GM12878 (cell line): Measurements from ENCODE around the gene SET. TPM values are rescaled to one million over a fixed set of nuclear protein-coding genes. Genes with fewer than 3 reads are reported as not detected.
A peak's percentile ranks its signal among the peaks of the same experiment; 100 is the strongest.

Experiments used
- ATAC-seq: fragments of 200-7000 bp; cut with Tn5 transposase; 3 replicates; pipeline ENCODE4 v1.9.1; 2020; ENCODE audit warnings: mild to moderate bottlenecking, moderate library complexity
- BruUV-seq: library from RNA; stranded (reverse); fragments of 400-500 nt; replicated peaks from 2 replicates; lab custom pipeline; 2021; lab: Mats Ljungman, UMichigan
- CTCF ChIA-PET: fragments of 300-600 bp; sonication (Branson Sonifier 250); formaldehyde crosslinking; extraction: SDS; loops from one replicate; lab custom pipeline; 2021; ENCODE audit warnings: inconsistent platforms; lab: Yijun Ruan, JAX
- POLR2A ChIA-PET: fragments of 350-600 bp; formaldehyde crosslinking; extraction: SDS; loops from one replicate; lab custom pipeline; 2021; ENCODE audit warnings: inconsistent platforms; lab: Charles Lee
- RAD21 ChIA-PET: fragments of 300-600 bp; sonication (Branson Sonifier 250); formaldehyde crosslinking; loops from one replicate; lab custom pipeline; 2023; ENCODE audit warnings: antibody characterized with exemption; ENCODE audit not compliant: unreplicated experiment; lab: Charles Lee
- SMC1A ChIA-PET: fragments of 300-600 bp; sonication (Branson Sonifier 250); formaldehyde crosslinking; loops from one replicate; lab custom pipeline; 2023; ENCODE audit not compliant: unreplicated experiment, uncharacterized antibody; lab: Charles Lee
- DNase-seq: peaks from one replicate; pipeline ENCODE4 v3.0.0-alpha.2; 2011; ENCODE audit warnings: low read depth, low spot score
- FAIRE-seq: peaks from 3 replicates; lab custom pipeline; 2011; peaks lifted over from hg19 to GRCh38; lab: Jason Lieb, UNC
- H2AFZ ChIP-seq: 2 replicates; pipeline ENCODE4 v1.6.0; 2011; ENCODE audit warnings: low read depth, low read length, control low read depth; ENCODE audit not compliant: control insufficient read depth
- H3K27ac ChIP-seq: 2 replicates; pipeline ENCODE4 v1.5.1; 2011; ENCODE audit warnings: control low read depth; ENCODE audit not compliant: control insufficient read depth, insufficient read depth
- H3K27me3 ChIP-seq, 2 experiments: replicated peaks in 1 of 2; 2 replicates each; pipeline versions ENCODE4 v1.6.0 to v1.6.1; 2011; ENCODE audit warnings: low read length in 1 of 2; ENCODE audit not compliant: control insufficient read depth in 2 of 2, insufficient read depth in 2 of 2
- H3K36me3 ChIP-seq, 2 experiments: 2 replicates each; pipeline ENCODE4 v1.5.1; 2011; ENCODE audit warnings: low read length in 1 of 2; ENCODE audit not compliant: control insufficient read depth in 2 of 2, insufficient read depth in 2 of 2
- H3K4me1 ChIP-seq: 2 replicates; pipeline ENCODE4 v1.6.1; 2011; ENCODE audit warnings: mild to moderate bottlenecking, low read length, moderate library complexity, mixed read lengths; ENCODE audit not compliant: control insufficient read depth, insufficient read depth
- H3K4me2 ChIP-seq: 2 replicates; pipeline ENCODE4 v1.6.0; 2011; ENCODE audit warnings: control low read depth; ENCODE audit not compliant: control insufficient read depth, insufficient read depth
- H3K4me3 ChIP-seq: fragments of 200-600 bp; sonication (generic); 2 replicates; pipeline ENCODE4 v1.5.1; 2016
- H3K79me2 ChIP-seq: 2 replicates; pipeline ENCODE4 v1.6.0; 2011; ENCODE audit warnings: low read length; ENCODE audit not compliant: control insufficient read depth, insufficient read depth
- H3K9ac ChIP-seq: 2 replicates; pipeline ENCODE4 v1.8.0; 2011; ENCODE audit warnings: low read length, control low read depth, mixed read lengths; ENCODE audit not compliant: control insufficient read depth, insufficient read depth
- H3K9me3 ChIP-seq: replicated peaks from 3 replicates; pipeline ENCODE4 v1.5.1; 2011; ENCODE audit warnings: mild to moderate bottlenecking, low read length; ENCODE audit not compliant: control insufficient read depth, insufficient read depth
- H4K20me1 ChIP-seq: 2 replicates; pipeline ENCODE4 v1.6.0; 2011; ENCODE audit not compliant: control insufficient read depth, insufficient read depth
- BCL11A ChIP-seq: IDR thresholded peaks from 2 replicates; pipeline ENCODE4 v1.6.1; 2011; ENCODE audit warnings: low read depth, low read length
- BMI1 ChIP-seq: fragments of 450-650 bp; IDR thresholded peaks from 2 replicates; pipeline ENCODE4 v1.6.1; 2016; ENCODE audit warnings: mild to moderate bottlenecking, moderate library complexity, borderline replicate concordance
- CBFB ChIP-seq: IDR thresholded peaks from 2 replicates; pipeline ENCODE4 v1.6.1; 2016; ENCODE audit warnings: antibody characterized with exemption, low read depth
- CBX3 ChIP-seq: fragments of 200-600 bp; sonication (generic); IDR thresholded peaks from 2 replicates; pipeline ENCODE4 v1.6.1; 2016; ENCODE audit warnings: low read depth, borderline replicate concordance
- CEBPB ChIP-seq, 2 experiments: fragments of 150-350 bp in 1 of 2; IDR thresholded peaks; 2 replicates each; pipeline ENCODE4 v1.6.1; 2012 to 2014; ENCODE audit warnings: low read depth in 2 of 2, low read length in 2 of 2, borderline replicate concordance in 1 of 2, inconsistent platforms in 1 of 2
- EED ChIP-seq: sonication (generic); IDR thresholded peaks from 2 replicates; pipeline ENCODE4 v1.6.1; 2016; ENCODE audit warnings: antibody characterized with exemption, low read depth
- EGR1 ChIP-seq, 2 experiments: IDR thresholded peaks; 1 replicate in 1 of 2; 2 replicates in 1 of 2; pipeline ENCODE4 v1.6.1; 2011 to 2012; ENCODE audit warnings: low read depth in 2 of 2, low read length in 2 of 2, borderline replicate concordance in 1 of 2, mild to moderate bottlenecking in 1 of 2, moderate library complexity in 1 of 2
- ESRRA ChIP-seq: IDR thresholded peaks from 2 replicates; pipeline ENCODE4 v1.6.1; 2012; ENCODE audit warnings: mild to moderate bottlenecking, low read length, improper control_type of control experiment
- GABPA ChIP-seq: IDR thresholded peaks from 2 replicates; pipeline ENCODE4 v1.6.1; 2014; ENCODE audit warnings: antibody characterized with exemption, low read depth, mild to moderate bottlenecking, inconsistent platforms
- HDAC2 ChIP-seq: fragments of 200-600 bp; sonication (generic); IDR thresholded peaks from 2 replicates; pipeline ENCODE4 v1.6.1; 2017
- HSF1 ChIP-seq: fragments of 150-350 bp; IDR thresholded peaks from 2 replicates; pipeline ENCODE4 v1.6.1; 2014; ENCODE audit warnings: mild to moderate bottlenecking, low read depth, low read length
- NR2F1 ChIP-seq: fragments of 450-650 bp; conservative IDR thresholded peaks from 2 replicates; pipeline ENCODE4 v1.6.1; 2017; ENCODE audit warnings: mild to moderate bottlenecking
- PKNOX1 ChIP-seq: fragments of 450-650 bp; IDR thresholded peaks from 2 replicates; pipeline ENCODE4 v1.6.1; 2016; ENCODE audit warnings: mild to moderate bottlenecking
- POLR2AphosphoS5 ChIP-seq: IDR thresholded peaks from 2 replicates; pipeline ENCODE4 v1.6.1; 2011; ENCODE audit warnings: mild to moderate bottlenecking, low read length, inconsistent platforms
- RBBP5 ChIP-seq: fragments of 200-600 bp; sonication (generic); conservative IDR thresholded peaks from 2 replicates; pipeline ENCODE4 v1.6.1; 2016
- RELA ChIP-seq: fragments of 450-650 bp; IDR thresholded peaks from 2 replicates; pipeline ENCODE4 v1.8.0; 2014; ENCODE audit warnings: borderline replicate concordance; ENCODE audit not compliant: partially characterized antibody
- SMAD1 ChIP-seq: fragments of 450-650 bp; IDR thresholded peaks from 2 replicates; pipeline ENCODE4 v1.6.1; 2018; ENCODE audit warnings: mild to moderate bottlenecking, low read depth; ENCODE audit not compliant: partially characterized antibody
- SP1 ChIP-seq: IDR thresholded peaks from one replicate; pipeline ENCODE4 v1.6.1; 2011; ENCODE audit warnings: low read depth, low read length
- ZBTB11 ChIP-seq: fragments of 450-650 bp; formaldehyde crosslinking; IDR thresholded peaks from 2 replicates; pipeline ENCODE4 v1.5.0; 2022; ENCODE audit warnings: mild to moderate bottlenecking, missing genetic modification characterization
- ZNF217 ChIP-seq: fragments of 450-650 bp; IDR thresholded peaks from 2 replicates; pipeline ENCODE4 v1.6.1; 2017; ENCODE audit warnings: antibody characterized with exemption, mild to moderate bottlenecking
- whole genome bisulfite sequencing: methylation state at CpG from one replicate; pipeline ENCODE4 v1.1.6; 2016; ENCODE audit warnings: low lambda C conversion rate; ENCODE audit not compliant: insufficient replicate concordance, insufficient coverage; ENCODE audit errors: missing lambda C conversion rate; 5-methylcytosine and 5-hydroxymethylcytosine counted together
- in situ Hi-C: fragments of 300-500 bp; cut with MboI; formaldehyde crosslinking; loops from 9 replicates; pipeline ENCODE4 v1.14.3; 2018; ENCODE audit warnings: mixed read lengths
- intact Hi-C: fragments of 100-400 bp; cut with micrococcal nuclease; formaldehyde crosslinking; loops from one replicate; pipeline ENCODE4 v1.14.2; 2022; ENCODE audit not compliant: unreplicated experiment
- polyA plus RNA-seq, 11 experiments: library from polyadenylated mRNA; depleted of rRNA in 4 of 11; unstranded in 6 of 11; stranded (reverse) in 5 of 11; fragments of >200 nt; fragmentation: Nextera tagmentation in 4 of 11; fragmentation: Illumina TruSeq in 1 of 11; extraction: Ambion mirVana in 4 of 11; extraction: Trizol in 1 of 11; gene quantifications; 1 replicate in 1 of 11; 2 replicates in 10 of 11; pipeline versions ENCODE4 v1.2.1 to v1.2.3, GENCODE V29; 2011 to 2016; ENCODE audit warnings: inconsistent platforms in 2 of 11, missing spikeins in 2 of 11, low read depth in 1 of 11
- total RNA-seq, 4 experiments: library from RNA; depleted of rRNA in 3 of 4; stranded (reverse); fragments of >200 nt in 3 of 4; fragmentation: Illumina TruSeq in 1 of 4; extraction: Trizol in 1 of 4; gene quantifications; 2 replicates each; pipeline versions ENCODE4 v1.2.1 to v1.2.3, GENCODE V29; 2013 to 2021

Gene SET
- total and polyA plus RNA-seq, 10 of the 15 experiments (the other 5 are each of a cell fraction or from before 2014, with no cell fraction given) = 284 to 706 (median 445) TPM

GRCh38 chr9:128689293-128689774 is 312 bp downstream of the SET start:
- intact Hi-C loops = loop anchor here (10.0 kb wide), 1 partner anchor 135 kb away; the partner anchor contains the start of gene SPTAN1
- ChIA-PET SMC1A (interaction anchor here (0.7 to 1.0 kb wide), 2 partner anchors 43 to 46 kb away, joined by 3 to 4 read pairs; no protein-coding TSS in a partner anchor), CTCF (no interaction called here), RAD21 (interaction anchor here (1.0 kb wide), 1 partner anchor 45 kb away, joined by 3 read pairs; no protein-coding TSS in a partner anchor), POLR2A (interaction anchor here (0.6 to 2.1 kb wide), 6 partner anchors 8 to 270 kb away, joined by 3 to 7 read pairs (median 4); partner anchors contain the start of genes DYNC2I2 and ZDHHC12)
- 0% methylated on average over 12 of the region's 80 CpGs for WGBS
- Histone ChIP-seq H3K27me3 (no peaks in the 10 kb centered on the region), H3K4me1 (peaks cover 13% of the 10 kb centered on the region; the same call in 1 of the 2 replicates), H3K36me3 (peaks cover 2 to 14% of the 10 kb centered on the region in 2 experiments), H2AFZ (no peak overlapping the region), H3K4me3 (peak overlapping the region; percentile 69; the same call in 1 of the 2 replicates), H3K79me2 (peaks cover 87% of the 10 kb centered on the region), H3K27ac (peak overlapping the region; percentile 65), H3K9me3 (no peaks in the 10 kb centered on the region), H3K9ac (peak overlapping the region; percentile 58; the same call in 1 of the 2 replicates), H4K20me1 (peaks cover 3% of the 10 kb centered on the region; the same call in 1 of the 2 replicates), H3K4me2 (no peak overlapping the region)
- DNase-seq (no peak), ATAC-seq (peak; percentile 6; the same call in 2 of the 3 replicates), FAIRE-seq (no peak)
- no TSS peak for BruUV-seq
- in situ Hi-C loops = no loop called here
- TF ChIP-seq SMAD1 = no peak
- no peak for TF ChIP-seq CBX3
- TF ChIP-seq BMI1 = no peak
- no peak for TF ChIP-seq CBFB
- TF ChIP-seq EED = no peak
- TF ChIP-seq RBBP5 = no peak
- no peak for TF ChIP-seq ZBTB11 (CRISPR knock-in tag)
- no peak for TF ChIP-seq HSF1
- TF ChIP-seq EGR1 (IDR thresholded peaks at IDR 0.05; ENCODE audit: borderline replicate concordance in 1 of 2, low read depth in 2 of 2, low read length in 2 of 2) = no peak
- TF ChIP-seq BCL11A = no peak
- 0 out of 2 replicates have a peak, but pooled peaks have one; percentile 17 for TF ChIP-seq POLR2AphosphoS5
- TF ChIP-seq ESRRA = no peak
- no peak for TF ChIP-seq HDAC2
- no peak for TF ChIP-seq PKNOX1
- no peak for TF ChIP-seq GABPA
- TF ChIP-seq CEBPB (IDR thresholded peaks at IDR 0.05; ENCODE audit: borderline replicate concordance in 1 of 2, low read depth in 2 of 2, low read length in 2 of 2) = no peak
- no peak for TF ChIP-seq RELA
- TF ChIP-seq ZNF217 = no peak
- 0 out of 2 replicates have a peak, but pooled peaks have one; percentile 16 for TF ChIP-seq NR2F1
- no peak for TF ChIP-seq SP1
